Measurements from ENCODE around the gene CASP2. TPM values are rescaled to one million over a fixed set of nuclear protein-coding genes. Genes with fewer than 3 reads are reported as not detected.

Gene CASP2
- total RNA-seq, 1 experiment from 2014 or later: 62.0 TPM

DNA sequence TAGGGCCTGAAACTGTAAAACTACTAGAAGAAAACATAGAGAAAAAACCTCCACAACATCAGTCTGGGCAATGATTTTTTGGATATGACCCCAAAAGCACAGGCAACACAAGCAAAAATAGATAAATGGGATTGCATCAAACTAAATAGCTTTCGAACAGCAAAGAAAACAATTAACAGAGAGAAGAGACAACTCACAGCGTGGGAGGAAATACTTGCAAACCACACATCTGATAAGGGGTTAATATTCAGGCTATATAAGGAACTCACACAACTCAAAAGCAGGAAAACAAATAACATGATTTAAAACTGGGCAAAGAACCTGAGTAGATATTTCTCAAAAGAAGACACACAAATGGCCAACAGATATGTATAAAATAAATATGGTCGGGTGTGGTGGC is 32.6 kb upstream of the CASP2 start:
- H3K36me3 Mint-ChIP-seq (ENCODE audit: insufficient read depth, unreplicated experiment): no peaks in the 10 kb centered on the region
- H3K9me3 Mint-ChIP-seq (ENCODE audit: unreplicated experiment): peaks cover 13% of the 10 kb centered on the region
- H3K4me3 ChIP-seq (ENCODE audit: low read depth, low read length): no peak overlapping the region
- ChIA-PET POLR2A (no interaction called here), CTCF (no interaction called here)
- peaks cover 18% of the 10 kb centered on the region for H3K4me1 ChIP-seq
- H3K4me3 Mint-ChIP-seq (ENCODE audit: unreplicated experiment): no peak overlapping the region
- H3K27me3 ChIP-seq (replicated peaks; ENCODE audit: control insufficient read depth, insufficient read depth, low read length): no peaks in the 10 kb centered on the region
- peaks cover 26% of the 10 kb centered on the region for H3K4me1 Mint-ChIP-seq (ENCODE audit: low read depth, unreplicated experiment)
- no peaks in the 10 kb centered on the region for H3K36me3 ChIP-seq (ENCODE audit: control insufficient read depth, insufficient read depth, low read length)
- DNase-seq: no peak
- H3K27me3 Mint-ChIP-seq (ENCODE audit: insufficient read depth, unreplicated experiment): no peaks in the 10 kb centered on the region
- H3K9me3 ChIP-seq: 0 out of 2 replicates have a peak, but pooled peaks cover 2% of the 10 kb centered on the region
- intact Hi-C loops (cut with micrococcal nuclease; ENCODE audit: unreplicated experiment): no loop called here
- no TSS peak for BruUV-seq (replicated peaks)
- H3K27ac Mint-ChIP-seq (ENCODE audit: unreplicated experiment): no peak overlapping the region
- TF ChIP-seq CTCF (IDR thresholded peaks at IDR 0.05; ENCODE audit: insufficient read depth in 1 of 2, low read depth in 1 of 2, low read length in 1 of 2, severe bottlenecking in 1 of 2, unreplicated experiment in 1 of 2): no peak

DNA sequence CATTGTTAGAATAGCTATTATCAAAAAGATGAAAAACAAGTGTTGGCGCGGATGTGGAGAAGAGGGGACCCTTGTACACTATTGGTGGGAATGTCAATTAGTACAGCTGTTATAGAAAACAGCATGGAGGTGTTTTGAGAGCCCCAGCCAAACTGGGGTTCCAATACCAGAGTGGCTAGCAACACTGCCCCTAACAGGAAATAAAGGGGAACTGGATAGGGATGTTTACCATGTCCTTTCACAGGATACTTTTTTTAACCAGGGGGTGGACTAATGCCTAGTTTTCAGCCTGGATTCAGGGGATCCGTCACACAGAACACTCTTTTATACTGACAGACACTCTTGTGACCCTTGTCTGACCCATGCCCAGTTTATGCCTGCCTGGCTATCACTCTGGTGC is 31.8 kb upstream of the CASP2 start:
- Histone ChIP-seq H3K27me3 (replicated peaks; ENCODE audit: control insufficient read depth, insufficient read depth, low read length) (no peaks in the 10 kb centered on the region), H3K4me3 (ENCODE audit: low read depth, low read length) (no peak overlapping the region), H3K36me3 (ENCODE audit: control insufficient read depth, insufficient read depth, low read length) (no peaks in the 10 kb centered on the region), H3K4me1 (peaks cover 18% of the 10 kb centered on the region), H3K9me3 (0 out of 2 replicates have a peak, but pooled peaks cover 2% of the 10 kb centered on the region)
- intact Hi-C loops (cut with micrococcal nuclease; ENCODE audit: unreplicated experiment): no loop called here
- H3K4me3 Mint-ChIP-seq (ENCODE audit: unreplicated experiment): no peak overlapping the region
- H3K36me3 Mint-ChIP-seq (ENCODE audit: insufficient read depth, unreplicated experiment): no peaks in the 10 kb centered on the region
- no peak for TF ChIP-seq CTCF (IDR thresholded peaks at IDR 0.05; ENCODE audit: insufficient read depth in 1 of 2, low read depth in 1 of 2, low read length in 1 of 2, severe bottlenecking in 1 of 2, unreplicated experiment in 1 of 2)
- H3K9me3 Mint-ChIP-seq (ENCODE audit: unreplicated experiment): peaks cover 14% of the 10 kb centered on the region
- H3K4me1 Mint-ChIP-seq (ENCODE audit: low read depth, unreplicated experiment): peaks cover 26% of the 10 kb centered on the region
- CTCF ChIA-PET: no interaction called here
- BruUV-seq (replicated peaks): no TSS peak
- POLR2A ChIA-PET: interaction anchor here (0.6 kb wide), 1 partner anchor 41 kb away, joined by 3 read pairs; no protein-coding TSS in a partner anchor
- no peak for DNase-seq
- H3K27ac Mint-ChIP-seq (ENCODE audit: unreplicated experiment): no peak overlapping the region
- no peaks in the 10 kb centered on the region for H3K27me3 Mint-ChIP-seq (ENCODE audit: insufficient read depth, unreplicated experiment)

DNA sequence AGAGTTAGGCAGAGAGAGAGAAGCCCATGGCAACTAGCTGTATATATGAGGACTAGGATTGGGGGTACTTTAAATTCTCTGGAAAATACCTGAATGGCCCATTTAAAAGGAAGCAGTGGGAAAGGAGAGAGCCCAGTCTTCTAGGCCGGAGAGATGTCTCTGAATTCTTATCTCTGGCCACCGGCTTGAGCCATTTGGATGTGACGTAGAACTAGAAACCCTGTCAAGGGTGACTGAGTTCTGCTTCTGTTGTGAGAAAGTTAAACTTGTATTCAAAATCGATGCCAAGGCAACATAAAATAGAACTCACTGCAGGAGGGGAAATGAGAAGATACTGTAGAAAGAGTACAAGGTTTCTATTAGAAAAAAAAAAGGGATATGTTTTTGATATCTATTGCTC is 31.2 kb upstream of the CASP2 start:
- H3K4me3 Mint-ChIP-seq (ENCODE audit: unreplicated experiment): no peak overlapping the region
- no peak overlapping the region for H3K4me3 ChIP-seq (ENCODE audit: low read depth, low read length)
- ChIA-PET POLR2A (no interaction called here), CTCF (no interaction called here)
- no peaks in the 10 kb centered on the region for H3K27me3 Mint-ChIP-seq (ENCODE audit: insufficient read depth, unreplicated experiment)
- no TSS peak for BruUV-seq (replicated peaks)
- no peaks in the 10 kb centered on the region for H3K36me3 Mint-ChIP-seq (ENCODE audit: insufficient read depth, unreplicated experiment)
- 0 out of 2 replicates have a peak, but pooled peaks cover 2% of the 10 kb centered on the region for H3K9me3 ChIP-seq
- peaks cover 20% of the 10 kb centered on the region for H3K9me3 Mint-ChIP-seq (ENCODE audit: unreplicated experiment)
- H3K4me1 Mint-ChIP-seq (ENCODE audit: low read depth, unreplicated experiment): peaks cover 26% of the 10 kb centered on the region
- H3K4me1 ChIP-seq: peaks cover 18% of the 10 kb centered on the region
- no peaks in the 10 kb centered on the region for H3K27me3 ChIP-seq (replicated peaks; ENCODE audit: control insufficient read depth, insufficient read depth, low read length)
- intact Hi-C loops (cut with micrococcal nuclease; ENCODE audit: unreplicated experiment): no loop called here
- no peak for DNase-seq
- no peaks in the 10 kb centered on the region for H3K36me3 ChIP-seq (ENCODE audit: control insufficient read depth, insufficient read depth, low read length)
- TF ChIP-seq CTCF (IDR thresholded peaks at IDR 0.05; ENCODE audit: insufficient read depth in 1 of 2, low read depth in 1 of 2, low read length in 1 of 2, severe bottlenecking in 1 of 2, unreplicated experiment in 1 of 2): no peak
- H3K27ac Mint-ChIP-seq (ENCODE audit: unreplicated experiment): no peak overlapping the region

Measured in Caco-2 (cell line).